CD4-positive, alpha-beta T cell (primary cell): ENCODE data around the gene TCF4. TPM values are rescaled to one million over a fixed set of nuclear protein-coding genes. Genes with fewer than 3 reads are reported as not detected.

Source experiments
- ATAC-seq: fragments of 200-7000 bp; cut with Tn5 transposase; one replicate; pipeline ENCODE4 v1.10.0; 2022; ENCODE audit warnings: mild to moderate bottlenecking; ENCODE audit not compliant: poor library complexity
- CTCF ChIA-PET: fragments of 350-600 bp; sonication (Branson Sonifier 250); formaldehyde crosslinking; loops from one replicate; lab custom pipeline; 2021; ENCODE audit warnings: antibody characterized with exemption, inconsistent platforms; lab: Charles Lee
- POLR2A ChIA-PET: fragments of 350-600 bp; sonication (Branson Sonifier 250); formaldehyde crosslinking; loops from one replicate; lab custom pipeline; 2021; ENCODE audit warnings: antibody characterized with exemption, inconsistent platforms; lab: Charles Lee
- DNase-seq, 14 experiments: peaks; one replicate each; pipeline ENCODE4 v3.0.0-alpha.2; 2013 to 2020; ENCODE audit warnings: mixed read lengths in 2 of 14
- H3K27ac ChIP-seq, 2 donors: one replicate each; pipeline versions ENCODE4 v1.5.1 to v1.7.0; 2013; ENCODE audit warnings: low read length in 2 of 2, low read depth in 1 of 2, mild to moderate bottlenecking in 1 of 2
- H3K27me3 ChIP-seq, 2 experiments: 1 replicate in 1 of 2; 2 replicates in 1 of 2; pipeline versions ENCODE4 v1.6.1 to v1.7.0; 2013; ENCODE audit warnings: low read length in 2 of 2, control low read depth in 1 of 2, mild to moderate bottlenecking in 1 of 2, moderate library complexity in 1 of 2; ENCODE audit not compliant: insufficient read depth in 2 of 2, control insufficient read depth in 1 of 2
- H3K36me3 ChIP-seq: one replicate; pipeline ENCODE4 v1.6.1; 2013; ENCODE audit warnings: low read length, control low read depth; ENCODE audit not compliant: insufficient read depth
- H3K4me1 ChIP-seq: one replicate; pipeline ENCODE4 v1.6.1; 2013; ENCODE audit warnings: low read length, control low read depth; ENCODE audit not compliant: insufficient read depth
- H3K4me3 ChIP-seq: one replicate; pipeline ENCODE4 v1.5.1; 2013; ENCODE audit warnings: mild to moderate bottlenecking, low read length, moderate library complexity
- H3K9me3 ChIP-seq, 2 experiments: 1 replicate in 1 of 2; 2 replicates in 1 of 2; pipeline versions ENCODE4 v1.6.1 to v1.7.0; 2013; ENCODE audit warnings: low read length in 2 of 2, mild to moderate bottlenecking in 2 of 2, control low read depth in 1 of 2, moderate library complexity in 1 of 2; ENCODE audit not compliant: control insufficient read depth in 1 of 2, insufficient read depth in 1 of 2
- H3K27ac Mint-ChIP-seq: one replicate; pipeline ENCODE4 v1.8.0; 2020; ENCODE audit warnings: mixed read lengths
- H3K27me3 Mint-ChIP-seq: one replicate; pipeline ENCODE4 v1.8.0; 2021; ENCODE audit warnings: mixed read lengths
- H3K36me3 Mint-ChIP-seq: one replicate; pipeline ENCODE4 v1.8.0; 2021; ENCODE audit warnings: low read depth, mixed read lengths
- H3K4me1 Mint-ChIP-seq: one replicate; pipeline ENCODE4 v1.8.0; 2021; ENCODE audit warnings: low read depth, mixed read lengths
- H3K4me3 Mint-ChIP-seq: one replicate; pipeline ENCODE4 v1.8.0; 2020; ENCODE audit warnings: mild to moderate bottlenecking, mixed read lengths
- H3K9me3 Mint-ChIP-seq: one replicate; pipeline ENCODE4 v1.8.0; 2020; ENCODE audit warnings: mixed read lengths
- CTCF ChIP-seq: fragments of 200-600 bp; IDR thresholded peaks from one replicate; pipeline ENCODE4 v1.8.0; 2022; ENCODE audit warnings: antibody characterized with exemption, mild to moderate bottlenecking
- intact Hi-C, 2 experiments: fragments of 100-400 bp; cut with DNase I in 1 of 2; cut with micrococcal nuclease in 1 of 2; formaldehyde crosslinking; loops; one replicate each; pipeline versions ENCODE4 v1.15.1 to v1.9.0; 2023 to 2025; cut with DNase I, micrococcal nuclease
- total RNA-seq, 174 experiments: library from RNA in 2 of 174; stranded (reverse) in 2 of 174; gene quantifications; one replicate each; pipeline ENCODE4 v1.2.3 and lab custom pipeline; 2021 to 2026

The TCF4 gene
- total RNA-seq, 2 experiments from 2014 or later = 3.0 to 3.2 TPM

- POLR2A ChIA-PET = no interaction called here
These were observed 134.8 kb downstream of the TCF4 start for GRCh38 chr18:55453186-55453585.

GRCh38 chr18:55452123-55452611 lies 135.8 kb downstream of the TCF4 start:
- no peak overlapping the region for H3K27ac Mint-ChIP-seq
- ATAC-seq = no peak
- Histone ChIP-seq H3K4me3 (no peak overlapping the region), H3K27me3 (no peaks in the 10 kb centered on the region), H3K4me1 (no peaks in the 10 kb centered on the region), H3K36me3 (no peaks in the 10 kb centered on the region), H3K27ac (no peak overlapping the region), H3K9me3 (no peaks in the 10 kb centered on the region)
- no peaks in the 10 kb centered on the region for H3K4me1 Mint-ChIP-seq
- intact Hi-C loops = no loop called here
- CTCF ChIA-PET = no interaction called here
- TF ChIP-seq CTCF = no peak
- no peaks in the 10 kb centered on the region for H3K36me3 Mint-ChIP-seq
- H3K4me3 Mint-ChIP-seq = no peak overlapping the region
- no peaks in the 10 kb centered on the region for H3K9me3 Mint-ChIP-seq
- no peaks in the 10 kb centered on the region for H3K27me3 Mint-ChIP-seq
- DNase-seq = no peak
- POLR2A ChIA-PET = no interaction called here

More at GRCh38 chr18:55453186-55453585, 134.8 kb downstream of the TCF4 start:
- Mint-ChIP-seq H3K27ac (no peak overlapping the region), H3K4me3 (no peak overlapping the region), H3K4me1 (no peaks in the 10 kb centered on the region), H3K27me3 (no peaks in the 10 kb centered on the region), H3K9me3 (no peaks in the 10 kb centered on the region), H3K36me3 (no peaks in the 10 kb centered on the region)
- CTCF ChIA-PET = interaction anchor here (0.8 kb wide), 1 partner anchor 11 kb away, joined by 4 read pairs; no protein-coding TSS in a partner anchor
- no peaks in the 10 kb centered on the region for H3K36me3 ChIP-seq
- ATAC-seq (no peak), DNase-seq (no peak)
- no peaks in the 10 kb centered on the region for H3K9me3 ChIP-seq
- no peak for TF ChIP-seq CTCF
- no peaks in the 10 kb centered on the region for H3K27me3 ChIP-seq
- intact Hi-C loops = no loop called here
- H3K4me1 ChIP-seq = no peaks in the 10 kb centered on the region
- H3K4me3 ChIP-seq = no peak overlapping the region
- H3K27ac ChIP-seq = no peak overlapping the region

GRCh38 chr18:55449412-55450140 lies 138.4 kb downstream of the TCF4 start:
- H3K27me3 ChIP-seq = no peaks in the 10 kb centered on the region
- Mint-ChIP-seq H3K4me1 (no peaks in the 10 kb centered on the region), H3K4me3 (no peak overlapping the region), H3K36me3 (no peaks in the 10 kb centered on the region), H3K27ac (no peak overlapping the region), H3K27me3 (no peaks in the 10 kb centered on the region), H3K9me3 (no peaks in the 10 kb centered on the region)
- H3K9me3 ChIP-seq = no peaks in the 10 kb centered on the region
- no peak for ATAC-seq
- intact Hi-C loops = no loop called here
- no peak for TF ChIP-seq CTCF
- H3K4me1 ChIP-seq = no peaks in the 10 kb centered on the region
- POLR2A ChIA-PET = no interaction called here
- CTCF ChIA-PET = interaction anchor here (0.6 to 1.8 kb wide), 2 partner anchors 9 to 56 kb away, joined by 4 to 5 read pairs; no protein-coding TSS in a partner anchor
- H3K4me3 ChIP-seq = no peak overlapping the region
- no peak overlapping the region for H3K27ac ChIP-seq
- DNase-seq = no peak
- H3K36me3 ChIP-seq = no peaks in the 10 kb centered on the region
